ENCODE data around the gene CHMP1B.

- TF ChIP-seq POLR2A (IDR thresholded peaks at IDR 0.05), result no peak
- TF ChIP-seq, protein P1, sequence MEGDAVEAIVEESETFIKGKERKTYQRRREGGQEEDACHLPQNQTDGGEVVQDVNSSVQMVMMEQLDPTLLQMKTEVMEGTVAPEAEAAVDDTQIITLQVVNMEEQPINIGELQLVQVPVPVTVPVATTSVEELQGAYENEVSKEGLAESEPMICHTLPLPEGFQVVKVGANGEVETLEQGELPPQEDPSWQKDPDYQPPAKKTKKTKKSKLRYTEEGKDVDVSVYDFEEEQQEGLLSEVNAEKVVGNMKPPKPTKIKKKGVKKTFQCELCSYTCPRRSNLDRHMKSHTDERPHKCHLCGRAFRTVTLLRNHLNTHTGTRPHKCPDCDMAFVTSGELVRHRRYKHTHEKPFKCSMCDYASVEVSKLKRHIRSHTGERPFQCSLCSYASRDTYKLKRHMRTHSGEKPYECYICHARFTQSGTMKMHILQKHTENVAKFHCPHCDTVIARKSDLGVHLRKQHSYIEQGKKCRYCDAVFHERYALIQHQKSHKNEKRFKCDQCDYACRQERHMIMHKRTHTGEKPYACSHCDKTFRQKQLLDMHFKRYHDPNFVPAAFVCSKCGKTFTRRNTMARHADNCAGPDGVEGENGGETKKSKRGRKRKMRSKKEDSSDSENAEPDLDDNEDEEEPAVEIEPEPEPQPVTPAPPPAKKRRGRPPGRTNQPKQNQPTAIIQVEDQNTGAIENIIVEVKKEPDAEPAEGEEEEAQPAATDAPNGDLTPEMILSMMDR (IDR thresholded peaks at IDR 0.05), result no peak
Measured at GRCh38 chr18:11830585-11830984, 20.6 kb upstream of the CHMP1B start.
